Mesendoderm (in vitro differentiated cells): ENCODE measurements around the gene KPNB1.
A peak's percentile ranks its signal among the peaks of the same experiment; 100 is the strongest.

Experiments used
- DNase-seq: peaks from one replicate; pipeline ENCODE4 v3.0.0; 2013
- H2AK5ac ChIP-seq: 2 replicates; pipeline ENCODE4 v1.6.1; 2013; ENCODE audit warnings: low read length, inconsistent platforms
- H2BK120ac ChIP-seq: 2 replicates; pipeline ENCODE4 v1.6.1; 2013; ENCODE audit warnings: low read depth, mild to moderate bottlenecking, low read length, moderate library complexity, mixed read lengths
- H2BK15ac ChIP-seq: replicated peaks from 2 replicates; pipeline ENCODE4 v1.6.1; 2013; ENCODE audit warnings: low read depth, mild to moderate bottlenecking, moderate library complexity
- H2BK5ac ChIP-seq: 2 replicates; pipeline ENCODE4 v1.6.1; 2013; ENCODE audit warnings: low read length, inconsistent platforms
- H3K18ac ChIP-seq: 2 replicates; pipeline ENCODE4 v1.6.1; 2013; ENCODE audit warnings: mild to moderate bottlenecking, low read length, mixed read lengths
- H3K23ac ChIP-seq: one replicate; pipeline ENCODE4 v1.6.1; 2013; ENCODE audit warnings: low read length
- H3K27ac ChIP-seq: 2 replicates; pipeline ENCODE4 v1.5.1; 2013; ENCODE audit warnings: low read depth, mild to moderate bottlenecking, inconsistent platforms, low read length, moderate library complexity
- H3K27me3 ChIP-seq: 2 replicates; pipeline ENCODE4 v1.6.1; 2013; ENCODE audit warnings: low read length, control low read depth, mild to moderate bottlenecking, inconsistent platforms; ENCODE audit not compliant: insufficient read depth, poor library complexity
- H3K36me3 ChIP-seq: 2 replicates; pipeline ENCODE4 v1.6.1; 2013; ENCODE audit warnings: low read length, inconsistent platforms; ENCODE audit not compliant: control insufficient read depth, insufficient read depth
- H3K4ac ChIP-seq: one replicate; pipeline ENCODE4 v1.6.1; 2013; ENCODE audit warnings: low read depth, mild to moderate bottlenecking, low read length, moderate library complexity
- H3K4me1 ChIP-seq: 2 replicates; pipeline ENCODE4 v1.6.1; 2013; ENCODE audit warnings: low read depth, low read length, inconsistent platforms; ENCODE audit not compliant: control insufficient read depth
- H3K4me2 ChIP-seq: 2 replicates; pipeline ENCODE4 v1.6.1; 2013; ENCODE audit warnings: low read length
- H3K4me3 ChIP-seq: 2 replicates; pipeline ENCODE4 v1.5.1; 2013; ENCODE audit warnings: mild to moderate bottlenecking, low read length
- H3K56ac ChIP-seq: one replicate; pipeline ENCODE4 v1.6.1; 2013; ENCODE audit warnings: low read length
- H3K79me1 ChIP-seq: 2 replicates; pipeline ENCODE4 v1.6.1; 2013; ENCODE audit warnings: low read length, inconsistent platforms
- H3K79me2 ChIP-seq: 2 replicates; pipeline ENCODE4 v1.6.1; 2013; ENCODE audit warnings: mild to moderate bottlenecking, low read length; ENCODE audit not compliant: control insufficient read depth, insufficient read depth
- H3K9ac ChIP-seq: 2 replicates; pipeline ENCODE4 v1.6.1; 2013; ENCODE audit warnings: low read length, inconsistent platforms
- H4K5ac ChIP-seq: one replicate; pipeline ENCODE4 v1.6.1; 2013; ENCODE audit warnings: low read length
- H4K8ac ChIP-seq: one replicate; pipeline ENCODE4 v1.6.1; 2013; ENCODE audit warnings: low read depth, mild to moderate bottlenecking, control low read depth, low read length, moderate library complexity
- WGBS: extraction: QIAGEN DNeasy Blood & Tissue Kit; methylation state at CpG from one replicate; pipeline ENCODE4 v1.1.7; 2013; ENCODE audit warnings: low lambda C conversion rate, missing lambda C conversion rate; ENCODE audit not compliant: insufficient coverage; ENCODE audit errors: extremely low coverage; 5-methylcytosine and 5-hydroxymethylcytosine counted together

The KPNB1 gene

DNA sequence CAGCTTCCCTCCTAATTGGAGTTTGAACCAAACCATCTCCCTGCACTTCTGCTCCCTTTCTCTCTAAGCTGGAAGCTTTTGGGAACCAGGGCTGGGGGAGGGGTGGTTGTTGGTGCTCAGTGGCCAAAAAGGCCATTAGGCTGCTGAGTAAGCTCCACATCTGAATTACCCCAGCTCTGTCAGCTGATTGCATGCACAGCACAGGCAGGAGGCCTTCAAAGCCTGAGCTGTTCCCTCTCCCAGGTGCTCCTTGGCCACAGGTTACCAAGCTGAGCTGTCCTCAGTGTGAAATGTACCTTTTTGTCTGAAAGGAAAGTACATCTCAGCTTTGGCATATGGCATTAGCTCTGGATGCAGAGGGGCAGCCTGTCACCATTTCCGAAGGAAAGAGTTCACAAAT lies 38.0 kb downstream of the KPNB1 start:
- no CpG with 5 or more reads among the region's 1 CpG for WGBS
- no peak overlapping the region for H3K23ac ChIP-seq
- H3K79me1 ChIP-seq: peaks cover 2% of the 10 kb centered on the region
- H3K4me1 ChIP-seq: peaks cover 3% of the 10 kb centered on the region
- H3K36me3 ChIP-seq: peaks cover 4% of the 10 kb centered on the region
- no peaks in the 10 kb centered on the region for H3K79me2 ChIP-seq
- no peak overlapping the region for H2BK15ac ChIP-seq
- no peak overlapping the region for H2AK5ac ChIP-seq
- H3K18ac ChIP-seq: no peak overlapping the region
- no peak overlapping the region for H4K5ac ChIP-seq
- H3K4ac ChIP-seq: no peak overlapping the region
- no peak overlapping the region for H3K4me2 ChIP-seq
- no peak overlapping the region for H4K8ac ChIP-seq
- no peak overlapping the region for H2BK5ac ChIP-seq
- H2BK120ac ChIP-seq: no peak overlapping the region
- H3K27me3 ChIP-seq: no peaks in the 10 kb centered on the region
- peak overlapping the region; percentile 3 for H3K27ac ChIP-seq
- peak; percentile 83 for DNase-seq
- no peak overlapping the region for H3K9ac ChIP-seq
- no peak overlapping the region for H3K4me3 ChIP-seq
- H3K56ac ChIP-seq: no peak overlapping the region

DNA sequence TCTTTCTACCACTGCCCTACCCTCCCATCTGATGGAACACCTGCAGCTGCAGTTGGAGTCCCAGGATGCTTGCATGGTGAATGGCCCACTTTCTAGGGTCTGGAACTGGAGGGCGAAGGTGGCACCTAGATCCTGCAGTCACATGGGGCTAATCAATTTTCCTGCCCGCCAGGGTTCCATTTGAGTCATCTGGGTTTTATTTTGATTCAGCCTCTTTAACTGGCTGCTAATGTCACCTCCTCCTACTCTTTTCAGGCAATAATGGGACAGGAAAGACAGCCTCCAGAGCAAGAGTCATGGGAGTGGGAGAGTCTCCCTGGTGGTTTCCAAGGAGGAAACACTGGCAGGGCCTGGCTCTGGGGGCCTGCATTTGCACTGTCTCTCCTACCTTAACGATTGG lies 40.4 kb downstream of the KPNB1 start:
- Histone ChIP-seq H3K36me3 (no peaks in the 10 kb centered on the region), H3K79me1 (no peaks in the 10 kb centered on the region), H3K4ac (no peak overlapping the region), H3K79me2 (no peaks in the 10 kb centered on the region), H3K4me1 (peaks cover 7% of the 10 kb centered on the region), H3K27me3 (no peaks in the 10 kb centered on the region), H3K4me3 (no peak overlapping the region), H2BK5ac (no peak overlapping the region), H4K5ac (no peak overlapping the region), H2AK5ac (no peak overlapping the region), H3K27ac (no peak overlapping the region), H2BK120ac (no peak overlapping the region), H3K23ac (no peak overlapping the region), H3K56ac (no peak overlapping the region), H2BK15ac (no peak overlapping the region), H3K18ac (no peak overlapping the region), H4K8ac (no peak overlapping the region), H3K4me2 (no peak overlapping the region), H3K9ac (no peak overlapping the region)
- DNase-seq: no peak
- WGBS: no CpG with 5 or more reads among the region's 3 CpGs

DNA sequence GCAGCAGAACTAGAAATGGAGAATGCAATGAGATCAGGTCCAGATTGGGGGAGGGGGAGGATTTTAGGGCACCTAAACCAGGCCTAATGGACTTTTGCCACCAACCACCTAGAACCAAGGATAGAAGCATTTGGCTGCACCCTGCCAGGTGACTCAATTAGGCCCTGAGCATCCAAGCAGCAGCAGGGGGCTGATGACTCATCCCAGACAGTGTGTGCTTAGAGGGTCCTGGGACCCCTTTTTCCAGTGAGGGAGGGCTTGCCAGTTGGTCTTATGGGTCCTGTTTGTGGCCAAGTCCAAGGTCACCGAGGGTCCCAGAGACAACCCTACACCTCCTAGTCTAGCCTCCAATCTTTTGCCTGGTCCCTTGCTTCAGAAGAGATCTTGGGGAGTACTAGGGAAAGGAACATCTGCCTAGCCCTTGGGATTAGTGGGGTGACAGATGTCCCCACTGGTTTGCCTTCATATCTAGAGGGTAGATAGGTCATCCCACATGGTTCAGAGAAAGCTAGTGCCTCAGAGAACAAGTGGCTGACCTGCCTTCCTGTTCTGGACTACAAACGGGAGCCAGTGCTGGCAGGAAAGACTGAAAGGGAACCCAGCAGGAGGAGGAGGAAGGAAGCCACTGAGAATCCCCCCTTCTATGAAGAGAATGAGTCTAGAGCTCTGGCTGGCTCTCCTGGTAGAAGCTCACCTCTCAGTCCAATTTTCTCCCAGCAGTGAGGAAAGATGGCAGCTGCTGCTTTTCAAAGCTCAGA lies 42.6 kb downstream of the KPNB1 start:
- H3K4me3 ChIP-seq: no peak overlapping the region
- no peak overlapping the region for H2BK5ac ChIP-seq
- H2BK15ac ChIP-seq: no peak overlapping the region
- no peak overlapping the region for H3K27ac ChIP-seq
- WGBS: no CpG with 5 or more reads among the region's 2 CpGs
- H3K9ac ChIP-seq: no peak overlapping the region
- H4K5ac ChIP-seq: no peak overlapping the region
- peaks cover 9% of the 10 kb centered on the region for H3K4me1 ChIP-seq
- no peak for DNase-seq
- no peaks in the 10 kb centered on the region for H3K79me2 ChIP-seq
- no peak overlapping the region for H3K4ac ChIP-seq
- H3K79me1 ChIP-seq: no peaks in the 10 kb centered on the region
- H2AK5ac ChIP-seq: no peak overlapping the region
- no peak overlapping the region for H3K18ac ChIP-seq
- H2BK120ac ChIP-seq: peak overlapping the region; percentile 14
- H3K4me2 ChIP-seq: no peak overlapping the region
- H3K27me3 ChIP-seq: no peaks in the 10 kb centered on the region
- H3K36me3 ChIP-seq: no peaks in the 10 kb centered on the region
- H3K23ac ChIP-seq: no peak overlapping the region
- H4K8ac ChIP-seq: no peak overlapping the region
- H3K56ac ChIP-seq: peak overlapping the region; percentile 80

DNA sequence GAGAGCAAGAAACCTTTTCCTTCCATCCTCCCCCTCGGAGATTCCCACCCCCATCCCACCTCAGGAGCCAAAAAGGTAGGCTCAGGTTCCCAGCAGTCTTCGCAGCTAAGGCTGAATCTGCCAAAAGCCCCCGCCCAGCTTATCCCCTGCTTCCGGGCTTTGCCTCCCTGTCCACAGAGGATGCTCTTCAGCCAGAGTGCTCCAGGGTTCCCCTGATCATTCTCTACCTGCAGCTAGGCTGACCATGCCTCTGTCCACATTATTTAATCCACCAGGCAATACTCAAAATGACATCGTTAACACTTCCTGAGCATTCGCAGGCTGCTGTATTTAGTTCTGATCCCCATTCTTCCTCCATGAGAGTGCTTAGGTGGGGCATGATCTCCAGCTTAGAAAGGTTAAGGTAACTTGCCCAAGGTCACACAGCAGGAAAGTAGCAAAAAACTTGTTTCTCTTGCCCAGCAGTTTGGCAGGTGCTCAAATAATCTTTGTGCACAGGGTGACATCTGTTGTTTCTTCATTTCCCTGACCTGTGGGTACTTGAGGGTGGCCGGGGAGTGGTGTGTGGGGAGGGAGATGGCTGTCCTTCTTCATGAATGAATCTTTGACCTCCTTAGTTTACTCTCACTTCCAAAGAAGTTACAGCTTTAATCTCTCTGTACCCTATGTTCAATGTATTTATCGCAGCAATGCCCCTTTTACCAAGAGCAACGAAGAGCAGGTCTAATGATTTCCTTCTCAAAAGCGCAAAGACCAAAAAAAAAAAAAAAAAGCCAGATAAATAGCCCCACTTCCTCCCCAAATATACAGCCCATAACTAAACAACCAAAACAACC lies 43.4 kb downstream of the KPNB1 start:
- peak overlapping the region; percentile 62 for H3K9ac ChIP-seq
- H2BK120ac ChIP-seq: peak overlapping the region; percentile 34
- no peak overlapping the region for H4K8ac ChIP-seq
- no peak overlapping the region for H2BK15ac ChIP-seq
- H3K56ac ChIP-seq: peak overlapping the region; percentile 80
- no peak overlapping the region for H4K5ac ChIP-seq
- H3K4ac ChIP-seq: peak overlapping the region; percentile 90
- H2AK5ac ChIP-seq: no peak overlapping the region
- peak overlapping the region; percentile 40 for H3K4me2 ChIP-seq
- peak overlapping the region; percentile 5 for H2BK5ac ChIP-seq
- no peaks in the 10 kb centered on the region for H3K79me2 ChIP-seq
- H3K36me3 ChIP-seq: no peaks in the 10 kb centered on the region
- H3K27me3 ChIP-seq: no peaks in the 10 kb centered on the region
- H3K18ac ChIP-seq: peak overlapping the region; percentile 96
- H3K4me1 ChIP-seq: peaks cover 9% of the 10 kb centered on the region
- DNase-seq: peak; percentile 68
- no peaks in the 10 kb centered on the region for H3K79me1 ChIP-seq
- H3K27ac ChIP-seq: peak overlapping the region; percentile 93
- peak overlapping the region; percentile 24 for H3K4me3 ChIP-seq
- WGBS: no CpG with 5 or more reads among the region's 10 CpGs
- H3K23ac ChIP-seq: no peak overlapping the region

DNA sequence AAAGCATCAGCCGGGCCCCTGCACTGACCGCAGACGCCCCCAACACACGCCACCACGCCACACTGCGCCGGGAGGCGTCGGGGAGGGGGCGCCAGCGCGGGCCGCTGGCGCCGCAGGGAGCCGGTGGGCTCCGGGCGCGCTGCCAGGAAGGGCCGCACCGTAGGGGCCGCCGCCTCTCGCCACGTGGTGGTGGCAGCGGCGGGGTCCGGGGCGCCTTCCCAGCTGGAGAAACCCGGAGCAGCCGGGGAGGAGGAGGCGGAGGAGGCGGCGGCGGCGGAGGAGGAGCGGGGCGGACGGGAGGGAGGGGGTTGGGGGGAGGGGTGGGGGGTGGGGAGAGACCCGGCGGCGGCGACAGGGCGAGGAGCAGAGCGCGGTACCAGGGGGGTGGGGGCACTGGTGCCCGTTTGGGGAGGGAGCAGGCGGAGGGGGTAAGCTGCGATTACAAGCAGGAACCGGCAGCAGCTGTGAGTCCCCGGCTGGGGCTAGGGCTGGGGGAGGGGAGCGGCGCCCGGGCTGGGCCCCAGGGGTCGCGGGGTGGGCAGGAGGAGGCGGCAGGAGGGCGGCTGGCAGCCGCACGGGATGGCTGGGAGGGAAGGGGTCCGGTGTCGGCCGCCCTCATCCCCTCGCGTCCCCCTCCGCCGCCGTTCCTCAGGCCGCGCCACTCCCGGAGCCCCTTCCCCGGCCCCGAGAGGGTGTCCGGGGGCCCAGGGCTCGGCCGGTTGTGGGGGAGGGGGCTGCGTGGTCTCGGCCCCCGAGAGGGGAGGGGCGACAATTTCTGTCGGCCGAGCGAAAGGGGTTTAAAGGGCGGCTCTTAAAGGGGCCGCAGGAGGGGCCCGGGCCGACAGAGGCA lies 44.2 kb downstream of the KPNB1 start, which contains the start of gene TBKBP1:
TBKBP1 (plus strand) TSS at position 431 of the 850 bp plus-strand sequence. CDS start 1,952 bp downstream, outside the sequence.
- Histone ChIP-seq H2BK5ac (peak within 1 kb of the TSS; percentile 26), H3K36me3 (no peaks in the 10 kb centered on the region), H2BK120ac (peak within 1 kb of the TSS; percentile 75), H3K18ac (peak within 1 kb of the TSS; percentile 96), H3K56ac (peak within 1 kb of the TSS; percentile 96), H3K4me2 (peak within 1 kb of the TSS; percentile 61), H2BK15ac (peak within 1 kb of the TSS; percentile 65), H3K79me1 (no peaks in the 10 kb centered on the region), H3K79me2 (no peaks in the 10 kb centered on the region), H3K4me1 (peaks cover 9% of the 10 kb centered on the region), H3K23ac (no peak within 1 kb of the TSS), H3K9ac (peak within 1 kb of the TSS; percentile 75), H2AK5ac (no peak within 1 kb of the TSS), H4K8ac (no peak within 1 kb of the TSS), H3K4ac (peak within 1 kb of the TSS; percentile 90), H3K4me3 (peak within 1 kb of the TSS; percentile 50), H3K27ac (peak within 1 kb of the TSS; percentile 93), H3K27me3 (no peaks in the 10 kb centered on the region), H4K5ac (no peak within 1 kb of the TSS)
- WGBS: no CpG with 5 or more reads among the region's 87 CpGs
- DNase-seq: peak; percentile 94
